ENCODE data around the gene MOB2.

Gene MOB2

DNA sequence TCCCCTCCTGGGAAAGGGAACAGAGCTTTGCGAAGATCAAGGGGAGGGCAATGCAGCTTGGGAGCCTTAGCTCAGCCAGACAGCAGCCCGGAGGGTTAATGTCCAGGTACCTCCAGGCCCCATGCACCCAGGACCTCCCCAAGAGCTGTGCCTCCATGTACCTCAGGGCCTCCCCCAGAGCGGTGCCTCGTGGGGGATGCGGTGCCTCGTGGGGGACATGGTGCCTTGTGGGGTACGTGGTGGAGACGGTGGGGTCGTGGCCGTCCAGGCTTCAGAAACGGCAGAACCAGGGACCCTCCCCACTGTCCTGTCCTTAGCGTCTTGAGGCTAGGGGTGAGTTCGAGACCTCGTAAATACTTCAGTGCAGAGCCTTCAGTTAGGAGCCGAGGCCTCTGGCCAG lies 63.6 kb downstream of the MOB2 start:
- no peak overlapping the region for H3K4me3 Mint-ChIP-seq
- no peaks in the 10 kb centered on the region for H3K9me3 Mint-ChIP-seq
- no peaks in the 10 kb centered on the region for H3K27me3 Mint-ChIP-seq
- no peaks in the 10 kb centered on the region for H3K4me1 Mint-ChIP-seq
- H3K27ac Mint-ChIP-seq: no peak overlapping the region
- peaks cover 3% of the 10 kb centered on the region for H3K36me3 Mint-ChIP-seq

DNA sequence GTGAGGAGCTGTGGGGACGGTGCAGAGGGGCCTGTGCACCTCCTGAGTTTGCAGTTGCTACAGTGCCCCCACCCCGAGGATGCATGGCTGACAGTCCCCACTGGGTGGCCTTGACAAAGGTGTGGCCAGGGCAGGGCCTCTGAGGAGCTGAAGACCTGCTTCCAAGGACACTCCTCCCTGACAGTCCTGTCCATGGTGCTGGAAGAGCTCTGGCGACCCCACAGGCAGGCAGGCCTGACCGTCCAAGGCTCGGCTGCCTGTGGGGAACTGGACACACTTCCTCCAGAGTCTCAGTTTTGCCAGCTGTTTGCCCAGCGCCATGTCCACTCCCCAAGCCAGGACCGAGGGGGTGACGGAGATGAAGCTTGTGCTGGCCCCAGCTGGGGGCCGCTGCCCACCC lies 64.1 kb downstream of the MOB2 start:
- H3K9me3 Mint-ChIP-seq: no peaks in the 10 kb centered on the region
- H3K27me3 Mint-ChIP-seq: no peaks in the 10 kb centered on the region
- H3K4me3 Mint-ChIP-seq: no peak overlapping the region
- H3K36me3 Mint-ChIP-seq: peaks cover 3% of the 10 kb centered on the region
- H3K4me1 Mint-ChIP-seq: no peaks in the 10 kb centered on the region
- no peak overlapping the region for H3K27ac Mint-ChIP-seq

DNA sequence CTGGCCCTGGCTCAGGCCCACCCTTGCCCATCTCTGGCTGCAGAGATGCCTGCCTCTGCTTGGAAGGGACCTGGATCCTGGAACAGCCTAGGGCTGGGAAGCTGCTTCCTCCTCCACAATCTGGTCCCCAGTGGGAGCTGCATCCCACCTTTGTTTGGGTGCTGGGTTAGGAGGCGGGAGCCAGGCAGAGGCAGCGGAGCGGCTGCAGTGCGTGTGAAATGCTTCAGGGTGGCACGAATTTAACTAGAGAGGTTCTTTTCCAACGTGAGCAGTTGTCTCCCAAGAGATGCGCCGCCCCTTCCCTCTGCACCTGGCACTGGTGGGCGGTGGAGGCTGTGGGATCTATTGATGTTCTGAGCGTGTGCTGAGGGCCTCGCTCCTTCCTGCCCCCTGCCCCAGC lies 65.3 kb downstream of the MOB2 start:
- Mint-ChIP-seq H3K27me3 (no peaks in the 10 kb centered on the region), H3K4me1 (no peaks in the 10 kb centered on the region), H3K27ac (no peak overlapping the region), H3K36me3 (peaks cover 3% of the 10 kb centered on the region), H3K4me3 (no peak overlapping the region), H3K9me3 (no peaks in the 10 kb centered on the region)

DNA sequence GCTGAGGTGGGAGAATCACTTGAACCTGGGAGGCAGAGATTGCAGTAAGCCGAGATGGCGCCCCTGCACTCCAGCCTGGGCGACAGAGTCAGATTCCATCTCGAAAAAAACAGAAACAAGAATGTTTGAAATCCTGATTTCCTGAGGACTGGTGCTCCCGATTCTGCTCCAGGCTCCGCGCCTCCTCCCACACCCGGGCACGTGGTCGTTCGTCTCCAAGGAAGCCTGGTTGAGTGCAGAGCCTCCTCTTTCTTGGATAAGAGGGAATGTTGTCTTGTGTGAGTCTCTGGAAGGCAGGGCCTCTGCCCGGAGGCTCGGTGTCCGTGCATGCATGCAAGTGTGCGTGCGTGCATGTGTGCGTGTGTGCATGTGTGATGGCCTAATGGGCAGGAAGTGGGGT lies 66.8 kb downstream of the MOB2 start:
- Mint-ChIP-seq H3K4me3 (no peak overlapping the region), H3K27me3 (no peaks in the 10 kb centered on the region), H3K27ac (no peak overlapping the region), H3K36me3 (peaks cover 3% of the 10 kb centered on the region), H3K4me1 (no peaks in the 10 kb centered on the region), H3K9me3 (no peaks in the 10 kb centered on the region)
